Mucosa of descending colon (tissue), 3 donors: ENCODE data around the gene SASH3. TPM values are rescaled to one million over a fixed set of nuclear protein-coding genes. Genes with fewer than 3 reads are reported as not detected.

ENCODE experiments used
- ATAC-seq: fragments of 200-7000 bp; cut with Tn5 transposase; one replicate; pipeline ENCODE4 v1.9.1; 2020; ENCODE audit warnings: mild to moderate bottlenecking, moderate library complexity
- DNase-seq, 3 donors: peaks; one replicate each; pipeline ENCODE4 v3.0.0-alpha.2; 2020
- H3K36me3 ChIP-seq: fragments of 200-600 bp; one replicate; pipeline ENCODE4 v1.8.0; 2021; ENCODE audit warnings: low read depth, mild to moderate bottlenecking
- H3K4me1 ChIP-seq: fragments of 200-600 bp; one replicate; pipeline ENCODE4 v1.8.0; 2021; ENCODE audit warnings: low read depth, mild to moderate bottlenecking
- H3K4me3 ChIP-seq: fragments of 200-600 bp; one replicate; pipeline ENCODE4 v1.8.0; 2021; ENCODE audit warnings: mild to moderate bottlenecking
- H3K9me3 ChIP-seq: fragments of 200-600 bp; one replicate; pipeline ENCODE4 v1.8.0; 2021; ENCODE audit warnings: mild to moderate bottlenecking
- intact Hi-C, 2 donors: fragments of 100-400 bp; cut with DNase I in 1 of 2; cut with micrococcal nuclease in 1 of 2; formaldehyde crosslinking; loops; one replicate each; pipeline versions ENCODE4 v1.11.0 to v1.11.1; 2022; cut with DNase I, micrococcal nuclease
- total RNA-seq, 3 donors: library from RNA; stranded (reverse); fragmentation: NEBNext Ultra II Directional in 2 of 3; extraction: Animal tissue kit (Norgen Biotek cat#: 25700) in 2 of 3; gene quantifications; one replicate each; pipeline versions ENCODE4 v1.2.1 to v1.2.4, GENCODE V29; 2021 to 2023
- TF ChIP-seq, protein P1 (sequence below): fragments of 200-600 bp; IDR thresholded peaks from one replicate; pipeline ENCODE4 v1.8.0; 2022; ENCODE audit warnings: antibody characterized with exemption, mild to moderate bottlenecking
- donor health status: DM: no; HTN: no; CAD: no; lungs with moderate emphysema.
- donor health status: DM: no; HTN: no; CAD: no.
- donor health status: DM: no; HTN: yes; CAD: no.

Gene SASH3
- total RNA-seq, 3 donors from 2014 or later = 6.1 to 10.1 (median 7.2) TPM

DNA sequence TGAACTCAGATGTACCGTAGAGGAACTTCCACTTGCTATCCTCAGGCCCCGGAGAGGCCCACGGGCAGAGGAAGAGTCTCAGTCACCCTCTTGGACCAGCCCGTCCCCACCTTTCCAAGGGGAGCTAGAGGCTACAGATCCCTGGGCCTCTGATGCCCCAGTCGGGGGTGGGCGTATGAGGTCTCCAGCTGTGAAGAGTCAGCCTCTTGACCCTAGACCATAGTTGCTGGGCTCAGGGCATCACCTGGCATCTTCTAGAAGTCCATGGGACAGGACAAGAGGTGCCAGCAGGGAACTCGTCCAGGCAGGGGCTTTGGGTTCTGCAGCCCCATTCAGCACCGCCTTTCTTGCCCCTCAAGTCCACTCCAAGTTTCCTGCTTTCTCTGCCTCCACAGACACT lies 11.6 kb downstream of the SASH3 start:
- DNase-seq = no peak
- H3K4me1 ChIP-seq = no peaks in the 10 kb centered on the region
- H3K9me3 ChIP-seq = no peaks in the 10 kb centered on the region
- H3K36me3 ChIP-seq = no peaks in the 10 kb centered on the region
- no peak overlapping the region for H3K4me3 ChIP-seq
- TF ChIP-seq, protein P1, sequence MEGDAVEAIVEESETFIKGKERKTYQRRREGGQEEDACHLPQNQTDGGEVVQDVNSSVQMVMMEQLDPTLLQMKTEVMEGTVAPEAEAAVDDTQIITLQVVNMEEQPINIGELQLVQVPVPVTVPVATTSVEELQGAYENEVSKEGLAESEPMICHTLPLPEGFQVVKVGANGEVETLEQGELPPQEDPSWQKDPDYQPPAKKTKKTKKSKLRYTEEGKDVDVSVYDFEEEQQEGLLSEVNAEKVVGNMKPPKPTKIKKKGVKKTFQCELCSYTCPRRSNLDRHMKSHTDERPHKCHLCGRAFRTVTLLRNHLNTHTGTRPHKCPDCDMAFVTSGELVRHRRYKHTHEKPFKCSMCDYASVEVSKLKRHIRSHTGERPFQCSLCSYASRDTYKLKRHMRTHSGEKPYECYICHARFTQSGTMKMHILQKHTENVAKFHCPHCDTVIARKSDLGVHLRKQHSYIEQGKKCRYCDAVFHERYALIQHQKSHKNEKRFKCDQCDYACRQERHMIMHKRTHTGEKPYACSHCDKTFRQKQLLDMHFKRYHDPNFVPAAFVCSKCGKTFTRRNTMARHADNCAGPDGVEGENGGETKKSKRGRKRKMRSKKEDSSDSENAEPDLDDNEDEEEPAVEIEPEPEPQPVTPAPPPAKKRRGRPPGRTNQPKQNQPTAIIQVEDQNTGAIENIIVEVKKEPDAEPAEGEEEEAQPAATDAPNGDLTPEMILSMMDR = no peak
- intact Hi-C loops = no loop called here
- no peak for ATAC-seq

DNA sequence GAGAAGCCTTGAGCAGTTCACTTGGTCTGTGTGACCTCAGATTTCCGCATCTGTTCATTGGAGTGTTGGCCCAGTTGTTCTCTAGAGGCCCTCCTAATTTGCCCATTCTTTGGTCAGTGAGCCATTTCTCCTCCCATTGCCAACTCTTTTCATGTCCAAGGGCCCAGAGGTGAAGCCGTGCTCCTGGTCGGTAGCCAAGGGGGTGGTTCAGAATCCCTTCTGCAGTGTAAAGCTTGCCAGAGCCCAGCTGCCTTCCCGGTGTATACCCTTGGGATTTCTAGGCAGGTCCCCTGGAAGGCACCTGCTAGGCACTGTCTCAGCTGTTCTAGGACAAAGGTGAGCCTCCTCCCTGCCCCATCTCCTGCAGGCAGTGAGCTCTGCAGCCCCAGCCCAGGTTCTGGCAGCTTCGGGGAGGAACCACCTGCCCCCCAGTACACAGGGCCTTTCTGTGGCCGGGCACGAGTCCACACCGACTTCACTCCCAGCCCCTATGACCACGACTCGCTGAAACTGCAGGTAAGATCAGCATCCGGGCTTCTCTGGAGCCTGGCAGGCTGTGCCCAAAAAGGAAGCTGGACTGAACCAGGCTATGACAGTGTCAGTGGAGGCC lies 12.3 kb downstream of the SASH3 start:
- DNase-seq (no peak), ATAC-seq (no peak)
- TF ChIP-seq, protein P1 = no peak
- H3K36me3 ChIP-seq = no peaks in the 10 kb centered on the region
- H3K4me3 ChIP-seq = no peak overlapping the region
- intact Hi-C loops = no loop called here
- H3K9me3 ChIP-seq = no peaks in the 10 kb centered on the region
- no peaks in the 10 kb centered on the region for H3K4me1 ChIP-seq

DNA sequence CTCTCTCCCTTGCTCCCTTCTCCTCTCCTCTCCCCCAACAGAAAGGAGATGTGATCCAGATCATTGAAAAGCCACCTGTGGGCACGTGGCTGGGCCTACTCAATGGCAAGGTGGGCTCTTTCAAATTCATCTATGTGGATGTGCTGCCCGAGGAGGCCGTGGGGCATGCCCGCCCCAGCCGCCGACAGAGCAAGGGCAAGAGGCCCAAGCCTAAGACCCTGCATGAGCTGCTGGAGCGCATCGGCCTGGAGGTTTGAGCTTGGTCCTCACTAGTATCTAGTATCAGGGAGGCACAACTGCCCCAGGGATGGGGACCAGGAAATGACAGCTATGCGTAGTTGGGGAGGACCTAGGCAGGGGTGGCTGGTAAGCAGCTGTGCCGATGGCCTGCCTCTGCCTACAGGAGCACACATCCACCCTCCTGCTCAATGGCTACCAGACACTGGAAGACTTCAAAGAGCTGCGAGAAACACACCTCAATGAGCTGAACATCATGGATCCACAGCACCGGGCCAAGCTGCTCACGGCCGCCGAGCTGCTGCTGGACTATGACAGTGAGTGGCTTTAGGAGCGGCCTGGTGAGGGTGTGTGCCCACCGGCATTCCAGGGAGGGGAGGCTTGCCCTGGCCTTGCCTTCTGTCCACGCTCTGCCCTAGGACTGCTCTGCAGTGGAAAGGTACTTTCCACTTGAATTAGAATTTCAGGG lies 13.0 kb downstream of the SASH3 start:
- Histone ChIP-seq H3K36me3 (no peaks in the 10 kb centered on the region), H3K4me1 (no peaks in the 10 kb centered on the region), H3K9me3 (no peaks in the 10 kb centered on the region), H3K4me3 (no peak overlapping the region)
- intact Hi-C loops = no loop called here
- TF ChIP-seq, protein P1 = no peak
- DNase-seq (no peak), ATAC-seq (no peak)

DNA sequence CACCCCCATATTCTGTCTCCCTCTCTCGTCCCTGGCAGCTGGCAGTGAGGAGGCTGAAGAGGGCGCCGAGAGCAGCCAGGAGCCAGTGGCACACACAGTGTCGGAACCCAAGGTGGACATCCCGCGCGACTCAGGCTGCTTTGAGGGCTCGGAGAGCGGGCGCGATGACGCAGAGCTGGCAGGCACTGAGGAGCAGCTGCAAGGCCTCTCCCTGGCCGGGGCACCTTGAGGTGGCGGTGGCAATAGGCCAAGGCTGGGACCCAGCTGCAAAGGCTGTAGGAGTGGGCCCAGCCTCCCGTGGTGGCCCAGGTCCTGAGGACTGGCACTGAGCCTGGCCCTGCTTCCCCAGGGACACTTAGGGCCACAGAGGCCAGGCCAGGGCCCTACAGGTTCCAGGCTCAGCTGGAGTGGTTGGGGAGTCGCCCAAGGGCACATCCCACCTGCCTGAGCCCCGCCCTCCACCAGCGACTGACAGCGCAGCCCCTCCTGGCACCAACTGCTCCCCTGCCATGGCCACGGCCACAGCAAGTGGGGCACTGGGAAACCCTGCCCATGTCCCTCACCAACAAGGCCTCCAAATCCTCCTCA lies 13.9 kb downstream of the SASH3 start:
- Histone ChIP-seq H3K4me3 (no peak overlapping the region), H3K4me1 (no peaks in the 10 kb centered on the region), H3K9me3 (no peaks in the 10 kb centered on the region), H3K36me3 (no peaks in the 10 kb centered on the region)
- no peak for DNase-seq
- ATAC-seq = no peak
- intact Hi-C loops = no loop called here
- TF ChIP-seq, protein P1 = no peak

DNA sequence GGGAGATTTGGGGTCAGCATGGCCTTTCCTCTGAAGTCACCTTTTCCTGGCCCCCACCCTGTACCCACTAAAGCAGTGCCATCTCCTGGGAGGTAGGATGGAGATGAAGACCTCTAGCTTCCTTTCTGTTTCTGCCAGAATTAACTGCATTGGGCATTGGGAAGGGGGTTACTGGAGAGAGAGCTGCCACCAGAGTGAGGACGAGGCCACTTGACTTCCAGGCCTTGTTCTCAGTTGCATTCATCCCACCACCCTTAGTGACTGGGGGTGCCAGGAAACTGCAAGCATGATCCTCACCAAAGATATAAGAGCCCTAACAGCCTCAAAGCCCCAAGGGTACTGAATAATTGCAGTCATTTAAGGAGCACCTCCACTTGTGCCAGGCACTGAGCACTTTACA lies 15.8 kb downstream of the SASH3 start:
- intact Hi-C loops = no loop called here
- no peaks in the 10 kb centered on the region for H3K4me1 ChIP-seq
- ATAC-seq = no peak
- H3K36me3 ChIP-seq = no peaks in the 10 kb centered on the region
- H3K9me3 ChIP-seq = no peaks in the 10 kb centered on the region
- no peak for DNase-seq
- TF ChIP-seq, protein P1 = no peak
- no peak overlapping the region for H3K4me3 ChIP-seq
